Measurements from ENCODE around the gene RNF167. TPM values are rescaled to one million over a fixed set of nuclear protein-coding genes. Genes with fewer than 3 reads are reported as not detected.
"Not testable (repeated sequence)": the region's sequence is repeated elsewhere in the genome, so short reads cannot be mapped to it uniquely, and the experiment has no call there.

Gene RNF167
- polyA plus RNA-seq, 4 donors = 108 to 132 (median 123) TPM

- no peak for FAIRE-seq
- no peak overlapping the region for H3K4me3 ChIP-seq (ENCODE audit: low read depth in 1 of 3, low read length in 3 of 3)
- 13 to 20% (median 18%) methylated on average over 20 of the region's 20 CpGs for WGBS, 3 donors
- H3K9me3 ChIP-seq (ENCODE audit: control insufficient read depth in 2 of 2, insufficient read depth in 1 of 2, low read depth in 1 of 2, low read length in 1 of 2) = no peaks in the 10 kb centered on the region
- no peaks in the 10 kb centered on the region for H3K36me3 ChIP-seq (ENCODE audit: control insufficient read depth in 3 of 3, insufficient read depth in 2 of 3, low read depth in 1 of 3, low read length in 3 of 3)
- peak overlapping the region; percentile 8 to 65 (median 36) for H3K27ac ChIP-seq (ENCODE audit: low read depth in 1 of 3, low read length in 2 of 3)
- peak; percentile 88 to 90 for DNase-seq
- peaks cover 0 to 12% (median 0%) of the 10 kb centered on the region in 3 donors for H3K27me3 ChIP-seq (ENCODE audit: control insufficient read depth in 3 of 3, insufficient read depth in 3 of 3, low read length in 3 of 3)
- H3K4me1 ChIP-seq (ENCODE audit: control insufficient read depth in 3 of 3, insufficient read depth in 2 of 3, low read depth in 1 of 3, low read length in 2 of 3) = peaks cover 0 to 13% (median 0%) of the 10 kb centered on the region in 3 donors
These were observed 31.2 kb upstream of the RNF167 start for GRCh38 chr17:4908711-4909496.

GRCh38 chr17:4913994-4914393, 26.1 kb upstream of the RNF167 start:
- FAIRE-seq (no peak), DNase-seq (peak; percentile 74)
- Histone ChIP-seq H3K27ac (ENCODE audit: low read depth in 1 of 3, low read length in 2 of 3) (peak overlapping the region in 1 of 3 donors; percentile 8), H3K4me3 (ENCODE audit: low read depth in 1 of 3, low read length in 3 of 3) (no peak overlapping the region), H3K27me3 (ENCODE audit: control insufficient read depth in 3 of 3, insufficient read depth in 3 of 3, low read length in 3 of 3) (no peaks in the 10 kb centered on the region), H3K36me3 (ENCODE audit: control insufficient read depth in 3 of 3, insufficient read depth in 2 of 3, low read depth in 1 of 3, low read length in 3 of 3) (no peaks in the 10 kb centered on the region), H3K9me3 (ENCODE audit: control insufficient read depth in 2 of 2, insufficient read depth in 1 of 2, low read depth in 1 of 2, low read length in 1 of 2) (no peaks in the 10 kb centered on the region), H3K4me1 (ENCODE audit: control insufficient read depth in 3 of 3, insufficient read depth in 2 of 3, low read depth in 1 of 3, low read length in 2 of 3) (peaks cover 0 to 16% (median 0%) of the 10 kb centered on the region in 3 donors)
- WGBS, 3 donors = 8 to 54% (median 22%) methylated on average over 1 of the region's 1 CpG

- H3K4me1 ChIP-seq (ENCODE audit: control insufficient read depth in 3 of 3, insufficient read depth in 2 of 3, low read depth in 1 of 3, low read length in 2 of 3) = peaks cover 0 to 11% (median 0%) of the 10 kb centered on the region in 3 donors
- H3K4me3 ChIP-seq (ENCODE audit: low read depth in 1 of 3, low read length in 3 of 3); H3K36me3 ChIP-seq (ENCODE audit: control insufficient read depth in 3 of 3, insufficient read depth in 2 of 3, low read depth in 1 of 3, low read length in 3 of 3); DNase-seq; H3K9me3 ChIP-seq (ENCODE audit: control insufficient read depth in 2 of 2, insufficient read depth in 1 of 2, low read depth in 1 of 2, low read length in 1 of 2); H3K27ac ChIP-seq (ENCODE audit: low read depth in 1 of 3, low read length in 2 of 3); FAIRE-seq; H3K27me3 ChIP-seq (ENCODE audit: control insufficient read depth in 3 of 3, insufficient read depth in 3 of 3, low read length in 3 of 3): not testable (repeated sequence)
- 66 to 86% (median 72%) methylated on average over 4 of the region's 4 CpGs for WGBS, 3 donors
These were observed 25.5 kb upstream of the RNF167 start for GRCh38 chr17:4914551-4914950.

GRCh38 chr17:4919511-4920047, 20.5 kb upstream of the RNF167 start:
- no peak for DNase-seq
- H3K4me3 ChIP-seq (ENCODE audit: low read depth in 1 of 3, low read length in 3 of 3) = no peak overlapping the region
- FAIRE-seq = no peak
- no peaks in the 10 kb centered on the region for H3K4me1 ChIP-seq (ENCODE audit: control insufficient read depth in 3 of 3, insufficient read depth in 2 of 3, low read depth in 1 of 3, low read length in 2 of 3)
- H3K27ac ChIP-seq (ENCODE audit: low read depth in 1 of 3, low read length in 2 of 3) = no peak overlapping the region
- H3K9me3 ChIP-seq (ENCODE audit: control insufficient read depth in 2 of 2, insufficient read depth in 1 of 2, low read depth in 1 of 2, low read length in 1 of 2) = no peaks in the 10 kb centered on the region
- H3K36me3 ChIP-seq (ENCODE audit: control insufficient read depth in 3 of 3, insufficient read depth in 2 of 3, low read depth in 1 of 3, low read length in 3 of 3) = no peaks in the 10 kb centered on the region
- H3K27me3 ChIP-seq (ENCODE audit: control insufficient read depth in 3 of 3, insufficient read depth in 3 of 3, low read length in 3 of 3) = no peaks in the 10 kb centered on the region
- 66 to 69% (median 66%) methylated on average over 8 of the region's 8 CpGs for WGBS, 3 donors

- Histone ChIP-seq H3K4me1 (ENCODE audit: control insufficient read depth in 3 of 3, insufficient read depth in 2 of 3, low read depth in 1 of 3, low read length in 2 of 3) (no peaks in the 10 kb centered on the region), H3K27ac (ENCODE audit: low read depth in 1 of 3, low read length in 2 of 3) (no peak overlapping the region), H3K36me3 (ENCODE audit: control insufficient read depth in 3 of 3, insufficient read depth in 2 of 3, low read depth in 1 of 3, low read length in 3 of 3) (no peaks in the 10 kb centered on the region), H3K27me3 (ENCODE audit: control insufficient read depth in 3 of 3, insufficient read depth in 3 of 3, low read length in 3 of 3) (no peaks in the 10 kb centered on the region), H3K9me3 (ENCODE audit: control insufficient read depth in 2 of 2, insufficient read depth in 1 of 2, low read depth in 1 of 2, low read length in 1 of 2) (no peaks in the 10 kb centered on the region), H3K4me3 (ENCODE audit: low read depth in 1 of 3, low read length in 3 of 3) (no peak overlapping the region)
- DNase-seq (no peak), FAIRE-seq (no peak)
- 80 to 86% (median 82%) methylated on average over 10 of the region's 10 CpGs for WGBS, 3 donors
These were observed 19.6 kb upstream of the RNF167 start for GRCh38 chr17:4920351-4921048.

- no peaks in the 10 kb centered on the region for H3K27me3 ChIP-seq (ENCODE audit: control insufficient read depth in 3 of 3, insufficient read depth in 3 of 3, low read length in 3 of 3)
- H3K4me1 ChIP-seq (ENCODE audit: control insufficient read depth in 3 of 3, insufficient read depth in 2 of 3, low read depth in 1 of 3, low read length in 2 of 3) = no peaks in the 10 kb centered on the region
- FAIRE-seq (no peak), DNase-seq (no peak)
- no peaks in the 10 kb centered on the region for H3K9me3 ChIP-seq (ENCODE audit: control insufficient read depth in 2 of 2, insufficient read depth in 1 of 2, low read depth in 1 of 2, low read length in 1 of 2)
- WGBS, 3 donors = 91 to 98% (median 94%) methylated on average over 4 of the region's 4 CpGs
- H3K36me3 ChIP-seq (ENCODE audit: control insufficient read depth in 3 of 3, insufficient read depth in 2 of 3, low read depth in 1 of 3, low read length in 3 of 3) = no peaks in the 10 kb centered on the region
- H3K4me3 ChIP-seq (ENCODE audit: low read depth in 1 of 3, low read length in 3 of 3) = no peak overlapping the region
- no peak overlapping the region for H3K27ac ChIP-seq (ENCODE audit: low read depth in 1 of 3, low read length in 2 of 3)
These were observed 18.7 kb upstream of the RNF167 start for GRCh38 chr17:4921320-4921719.

- WGBS, 3 donors = 68 to 82% (median 76%) methylated on average over 24 of the region's 24 CpGs
- H3K27ac ChIP-seq (ENCODE audit: low read depth in 1 of 3, low read length in 2 of 3); H3K4me1 ChIP-seq (ENCODE audit: control insufficient read depth in 3 of 3, insufficient read depth in 2 of 3, low read depth in 1 of 3, low read length in 2 of 3); H3K4me3 ChIP-seq (ENCODE audit: low read depth in 1 of 3, low read length in 3 of 3); H3K9me3 ChIP-seq (ENCODE audit: control insufficient read depth in 2 of 2, insufficient read depth in 1 of 2, low read depth in 1 of 2, low read length in 1 of 2); DNase-seq; H3K36me3 ChIP-seq (ENCODE audit: control insufficient read depth in 3 of 3, insufficient read depth in 2 of 3, low read depth in 1 of 3, low read length in 3 of 3); FAIRE-seq; H3K27me3 ChIP-seq (ENCODE audit: control insufficient read depth in 3 of 3, insufficient read depth in 3 of 3, low read length in 3 of 3): not testable (repeated sequence)
These were observed 13.3 kb upstream of the RNF167 start for GRCh38 chr17:4926577-4927335.

GRCh38 chr17:4928881-4929280, 11.2 kb upstream of the RNF167 start:
- no peaks in the 10 kb centered on the region for H3K9me3 ChIP-seq (ENCODE audit: control insufficient read depth in 2 of 2, insufficient read depth in 1 of 2, low read depth in 1 of 2, low read length in 1 of 2)
- no peak overlapping the region for H3K4me3 ChIP-seq (ENCODE audit: low read depth in 1 of 3, low read length in 3 of 3)
- no peak for FAIRE-seq
- peaks cover 0 to 12% (median 0%) of the 10 kb centered on the region in 3 donors for H3K36me3 ChIP-seq (ENCODE audit: control insufficient read depth in 3 of 3, insufficient read depth in 2 of 3, low read depth in 1 of 3, low read length in 3 of 3)
- H3K27me3 ChIP-seq (ENCODE audit: control insufficient read depth in 3 of 3, insufficient read depth in 3 of 3, low read length in 3 of 3) = no peaks in the 10 kb centered on the region
- H3K4me1 ChIP-seq (ENCODE audit: control insufficient read depth in 3 of 3, insufficient read depth in 2 of 3, low read depth in 1 of 3, low read length in 2 of 3) = peaks cover 0 to under 1% (median under 1%) of the 10 kb centered on the region in 3 donors
- no peak for DNase-seq
- 97% methylated on average over 18 of the region's 18 CpGs for WGBS, 3 donors
- no peak overlapping the region for H3K27ac ChIP-seq (ENCODE audit: low read depth in 1 of 3, low read length in 2 of 3)
